M059J (cell line): ENCODE data around the gene SLC4A9. TPM values are rescaled to one million over a fixed set of nuclear protein-coding genes. Genes with fewer than 3 reads are reported as not detected.
"Not testable (repeated sequence)": the region's sequence is repeated elsewhere in the genome, so short reads cannot be mapped to it uniquely, and the experiment has no call there.

ENCODE experiments used
- DNase-seq: peaks from one replicate; pipeline ENCODE4 v3.0.0-alpha.2; 2012; ENCODE audit warnings: low read depth
- total RNA-seq: library from RNA; depleted of rRNA; stranded (reverse); fragments of >200 nt; shearing (Covaris generic); gene quantifications from 2 replicates; pipeline ENCODE4 v1.2.3, GENCODE V29; 2014; rRNA removed

SLC4A9 gene
- total RNA-seq, 1 experiment from 2014 or later, result not detected

DNA sequence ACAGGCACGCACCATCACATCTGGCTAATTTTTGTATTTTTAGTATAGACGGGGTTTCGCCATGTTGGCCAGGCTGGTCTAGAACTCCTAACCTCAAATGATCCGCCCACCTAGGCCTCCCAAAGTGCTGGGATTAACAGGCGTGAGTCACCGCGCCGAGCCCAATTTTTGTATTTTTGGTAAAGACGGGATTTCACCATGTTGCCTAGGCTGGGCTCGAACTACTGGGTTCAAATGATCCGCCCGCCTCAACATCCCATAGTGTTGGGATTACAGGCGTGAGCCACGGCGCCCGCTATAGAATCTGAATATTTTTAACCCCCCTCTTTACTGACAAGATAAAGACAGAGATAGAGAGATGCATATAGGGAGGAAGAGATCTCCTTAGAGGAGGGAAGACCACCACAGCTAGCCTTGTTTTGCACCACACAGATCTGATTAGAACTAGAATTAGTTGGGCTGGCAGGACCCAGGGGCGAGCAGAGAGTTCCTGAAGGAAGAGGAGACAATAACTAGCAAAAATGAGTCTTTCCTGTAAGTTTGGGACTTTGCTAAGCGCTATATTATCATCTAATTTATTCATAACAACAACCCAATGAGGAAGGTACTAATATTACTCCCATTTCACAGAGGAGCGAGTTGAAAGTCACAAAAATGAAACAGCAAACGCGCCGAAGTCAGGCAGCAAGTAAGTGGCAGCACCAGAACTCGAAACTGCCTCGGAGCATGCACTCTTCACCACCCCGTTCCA is 40.2 kb downstream of the SLC4A9 start:
- no peak for DNase-seq

DNA sequence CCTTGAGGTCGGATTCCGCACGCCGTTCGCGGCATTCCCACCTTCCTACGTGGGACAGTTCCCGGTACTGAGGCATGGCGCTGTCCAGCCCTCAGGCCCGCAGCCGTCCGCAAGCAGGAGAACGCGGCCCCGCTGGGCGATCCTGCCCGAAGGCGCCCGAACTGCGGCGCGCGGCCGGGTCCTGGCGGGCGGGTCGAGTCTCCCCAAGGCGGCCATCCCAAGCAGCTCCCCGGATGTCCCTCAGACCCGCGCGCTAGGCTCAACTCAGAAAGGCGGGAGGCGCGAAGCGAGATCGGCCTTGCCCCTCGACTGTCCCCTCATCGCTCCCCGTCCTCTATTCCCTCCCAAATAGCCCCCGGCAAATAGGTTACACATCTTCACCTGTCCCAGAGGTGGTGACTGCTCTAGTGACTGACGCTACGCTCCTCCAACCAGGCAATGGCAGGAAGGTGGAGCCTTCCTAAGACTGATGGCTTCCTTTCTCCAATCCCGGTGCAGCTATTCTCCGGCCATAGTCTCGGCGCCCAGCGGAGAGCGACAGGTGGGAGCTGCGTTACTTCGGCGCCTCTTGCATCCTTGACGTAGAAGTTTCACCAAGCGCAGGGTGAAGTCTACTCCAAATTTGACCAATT is 40.9 kb downstream of the SLC4A9 start:
- DNase-seq, result peak; percentile 97

DNA sequence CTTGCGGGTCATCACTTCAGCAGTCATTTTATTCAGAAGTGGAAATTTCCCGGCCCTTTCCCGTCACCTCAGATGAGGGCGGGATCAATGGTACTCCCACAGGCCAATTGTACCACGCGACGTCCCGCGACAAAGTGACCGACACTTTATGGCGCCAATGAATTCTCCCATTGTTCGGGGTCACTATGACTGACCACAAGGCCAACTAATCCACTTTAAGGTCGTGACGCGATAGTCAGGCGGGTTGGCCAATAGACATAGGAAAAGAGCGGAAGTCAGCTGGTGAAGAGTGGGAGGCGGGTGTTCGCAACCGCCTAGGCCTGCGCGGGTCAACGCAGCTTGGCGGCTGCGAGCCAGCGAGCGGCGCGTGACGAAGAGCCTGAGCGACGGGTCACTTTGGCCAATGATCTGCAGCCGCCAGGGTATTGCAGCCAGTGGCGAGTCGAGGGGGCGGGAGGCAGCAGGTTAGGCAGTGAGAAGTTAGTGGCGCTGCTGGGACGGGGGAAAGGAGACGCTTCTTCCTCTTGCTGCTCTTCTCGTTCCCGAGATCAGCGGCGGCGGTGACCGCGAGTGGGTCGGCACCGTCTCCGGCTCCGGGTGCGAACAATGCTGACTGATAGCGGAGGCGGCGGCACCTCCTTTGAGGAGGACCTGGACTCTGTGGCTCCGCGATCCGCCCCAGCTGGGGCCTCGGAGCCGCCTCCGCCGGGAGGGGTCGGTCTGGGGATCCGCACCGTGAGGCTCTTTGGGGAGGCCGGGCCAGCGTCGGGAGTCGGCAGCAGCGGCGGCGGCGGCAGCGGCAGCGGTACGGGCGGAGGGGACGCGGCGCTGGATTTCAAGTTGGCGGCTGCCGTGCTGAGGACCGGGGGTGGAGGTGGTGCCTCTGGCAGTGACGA is 41.6 kb downstream of the SLC4A9 start, which contains the start of gene ANKHD1:
ANKHD1 (plus strand) TSS at position 472 of the 896 bp plus-strand sequence; CDS start at position 607, 135 bp downstream.
- peak; percentile 100 for DNase-seq

DNA sequence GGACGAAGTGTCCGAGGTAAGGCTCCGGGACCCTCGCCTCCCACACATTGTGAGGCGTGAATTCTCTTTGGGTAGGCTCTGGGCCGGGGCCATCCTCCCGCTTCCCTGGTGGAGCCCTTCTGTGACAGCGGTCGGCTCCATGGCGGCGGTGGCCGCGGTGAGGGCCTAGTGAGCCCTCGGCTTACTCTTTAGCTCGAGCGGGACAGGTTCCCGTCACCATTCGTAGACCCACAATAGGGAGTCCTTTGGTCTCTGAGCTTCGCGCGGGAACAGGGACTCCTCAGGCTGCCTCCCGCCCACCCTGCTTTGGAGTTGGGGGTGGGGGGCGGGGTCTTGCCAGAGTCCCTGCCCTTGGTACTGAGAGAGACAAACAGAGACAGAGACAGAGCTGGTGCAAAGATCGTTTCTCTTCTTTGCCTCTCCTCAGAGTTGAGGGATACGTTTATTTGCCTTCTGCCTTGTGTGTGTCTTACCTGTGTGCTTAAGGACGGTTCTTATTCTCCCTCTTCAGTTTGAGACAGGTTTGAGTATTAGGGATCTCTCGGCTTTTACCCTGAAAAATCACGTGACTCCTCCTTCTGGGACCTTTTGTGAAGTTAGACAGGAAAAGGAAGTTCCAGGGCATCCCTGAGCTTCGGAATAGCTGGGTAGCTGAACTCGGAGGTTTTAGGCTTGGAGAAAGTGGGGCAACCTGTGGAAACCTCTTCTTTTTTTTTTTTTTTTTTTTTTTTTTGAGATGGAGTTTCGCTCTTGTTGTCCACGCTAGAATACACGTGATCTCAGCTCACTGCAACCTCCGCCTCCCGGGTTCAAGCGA is 42.5 kb downstream of the SLC4A9 start:
- peak; percentile 64 for DNase-seq

DNA sequence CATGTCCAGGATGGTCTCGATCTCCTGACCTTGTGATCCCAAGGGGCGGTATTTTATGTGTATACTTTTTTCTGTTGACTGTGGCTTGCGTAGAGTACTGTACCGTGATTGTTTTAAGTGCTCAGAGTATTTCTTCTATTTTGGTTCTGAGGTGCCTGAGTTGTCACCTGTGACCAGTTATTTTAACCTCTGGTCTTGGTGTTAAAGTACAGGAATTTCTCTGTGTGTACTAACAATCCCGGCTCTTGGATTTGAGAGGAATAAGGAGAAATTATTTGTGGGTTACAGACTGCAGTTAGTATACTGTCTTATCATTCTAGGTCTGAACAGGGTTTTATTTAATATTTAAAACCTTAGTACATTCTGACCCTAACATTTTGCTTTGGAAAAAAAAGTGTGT is 43.6 kb downstream of the SLC4A9 start:
- no peak for DNase-seq

DNA sequence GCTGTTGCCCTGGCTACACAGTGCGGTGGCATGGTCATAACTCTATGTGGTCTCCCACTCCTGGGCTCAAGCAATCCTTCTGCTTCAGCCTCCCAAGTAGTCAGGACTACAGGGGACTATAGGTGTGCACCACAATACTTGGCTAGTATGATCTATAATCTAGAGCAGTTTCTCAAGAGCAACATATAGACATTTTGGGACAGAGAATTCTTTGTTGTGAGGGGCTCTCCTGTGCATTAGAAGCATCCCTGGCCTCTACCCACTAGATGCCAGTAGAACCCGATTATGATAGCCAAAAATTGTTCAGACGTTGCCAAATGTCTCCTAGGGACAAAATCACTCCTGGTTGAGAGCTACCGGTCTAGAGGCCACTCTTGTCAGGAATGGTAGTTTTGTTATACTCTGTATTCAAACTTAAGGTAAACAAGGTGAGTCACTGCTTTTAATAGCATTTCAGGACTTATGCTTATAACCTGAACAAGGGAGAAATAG is 48.8 kb downstream of the SLC4A9 start:
- peak; percentile 74 for DNase-seq

DNA sequence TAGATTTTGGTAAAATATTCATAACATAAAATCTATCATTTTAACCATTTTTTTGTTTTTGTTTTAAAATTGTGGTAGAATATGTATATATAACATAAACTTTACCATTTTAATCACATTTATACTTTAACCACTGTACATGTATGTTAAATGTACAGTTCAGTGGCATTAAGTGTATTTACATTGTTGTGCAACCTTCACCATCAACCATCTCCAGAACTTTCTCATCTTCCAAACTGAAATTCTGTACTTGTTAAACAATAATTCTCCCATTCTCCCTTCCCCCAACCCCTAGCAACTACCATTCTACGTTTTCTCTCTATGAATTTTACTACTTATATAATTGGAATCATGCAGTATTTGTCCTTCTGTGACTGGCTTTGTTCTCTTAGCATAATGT is 53.2 kb downstream of the SLC4A9 start:
- DNase-seq, result no peak

DNA sequence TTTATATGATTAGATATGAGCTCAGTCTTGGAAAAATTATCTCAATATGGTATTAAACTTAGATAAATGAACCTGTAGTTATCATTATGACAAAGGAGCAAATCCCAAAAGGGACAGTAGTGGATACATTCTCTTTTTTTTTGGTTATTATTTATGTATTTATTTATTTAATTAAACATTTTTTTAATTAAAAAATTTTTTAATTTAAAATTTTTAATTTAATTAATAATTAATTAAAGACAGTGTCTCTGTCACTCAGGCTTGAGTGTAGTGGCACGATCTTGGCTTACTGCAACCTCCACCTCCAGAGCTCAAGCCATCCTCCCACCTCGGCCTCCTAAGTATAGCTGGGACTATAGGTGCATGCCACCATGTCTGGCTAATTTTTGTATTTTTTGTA is 57.2 kb downstream of the SLC4A9 start:
- no peak for DNase-seq

DNA sequence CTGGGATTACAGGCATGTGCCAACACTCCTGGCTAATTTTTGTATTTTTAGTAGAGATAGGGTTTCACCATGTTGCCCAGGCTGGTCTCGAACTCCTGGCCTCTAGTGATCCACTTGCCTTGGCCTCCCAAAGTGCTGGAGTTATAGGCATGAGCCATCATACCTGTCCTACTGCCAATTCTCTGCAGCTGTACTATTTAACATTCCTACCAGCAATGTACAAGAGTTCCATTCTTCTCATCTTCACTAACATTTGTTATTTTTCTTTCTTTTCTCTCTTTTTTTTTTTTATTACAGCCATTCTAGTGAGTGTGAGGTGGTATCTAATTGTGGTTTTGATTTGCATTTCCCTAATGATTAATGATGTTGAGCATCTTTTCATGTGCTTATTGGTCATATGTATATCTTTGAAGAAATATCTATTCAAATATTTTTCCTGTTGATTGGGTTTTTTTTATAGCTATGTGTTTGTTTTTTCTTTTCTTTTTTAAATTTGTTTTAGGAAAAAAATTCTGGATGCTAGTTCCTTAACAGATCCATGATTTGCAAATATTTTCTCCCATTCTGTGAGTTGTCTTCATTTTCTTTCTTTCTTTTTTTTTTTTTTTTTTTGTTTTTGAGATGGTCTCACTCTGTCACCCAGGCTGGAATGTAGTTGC is 59.0 kb downstream of the SLC4A9 start:
- no peak for DNase-seq

DNA sequence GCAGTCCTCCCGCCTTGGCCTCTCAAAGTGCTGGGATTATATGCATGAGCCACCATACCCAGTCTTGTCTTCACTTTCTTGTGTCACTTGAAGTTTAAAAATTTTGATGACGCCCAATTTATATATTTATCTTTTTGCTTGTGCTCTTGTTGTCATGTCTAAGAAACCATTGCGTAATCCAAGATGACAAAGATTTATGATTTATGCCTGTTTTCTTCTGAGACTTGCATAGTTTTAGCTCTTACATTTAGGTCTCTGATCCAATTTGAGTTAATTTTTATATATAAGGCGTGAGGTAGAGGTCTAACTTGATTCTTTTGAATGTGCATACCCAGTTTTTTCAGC is 60.2 kb downstream of the SLC4A9 start:
- no peak for DNase-seq

DNA sequence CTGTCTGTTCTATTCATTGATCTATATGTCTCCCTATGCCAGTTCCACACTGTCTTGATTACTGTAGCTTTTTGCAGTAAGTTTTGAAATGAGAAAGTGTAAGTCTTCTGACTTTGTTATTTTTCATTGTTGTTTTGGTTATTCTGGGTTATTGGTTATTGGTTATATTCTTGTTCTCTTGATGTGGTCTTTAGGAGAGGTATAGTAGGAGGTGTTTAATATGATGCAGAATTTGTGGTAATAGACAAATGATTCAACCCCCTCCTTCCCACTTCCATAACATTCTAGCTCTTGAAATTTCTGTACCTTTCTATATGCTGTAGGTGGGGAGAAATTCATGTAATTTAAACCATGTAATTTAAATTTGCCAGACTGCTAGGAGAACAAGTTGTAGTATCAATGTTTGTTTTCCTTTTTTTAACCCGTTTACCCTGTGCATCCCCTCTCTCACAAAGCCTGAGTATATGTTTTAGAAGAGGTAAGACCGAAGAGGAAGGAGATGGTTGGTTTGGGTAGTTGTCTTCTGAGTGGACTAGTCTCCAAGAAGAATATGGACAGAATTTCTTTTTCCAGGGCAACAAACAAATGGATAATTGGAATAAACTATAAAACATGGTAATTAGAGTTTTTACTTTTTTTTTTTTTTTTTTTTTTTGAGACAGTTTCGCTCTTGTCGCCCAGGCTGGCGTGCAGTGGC is 60.8 kb downstream of the SLC4A9 start:
- no peak for DNase-seq

DNA sequence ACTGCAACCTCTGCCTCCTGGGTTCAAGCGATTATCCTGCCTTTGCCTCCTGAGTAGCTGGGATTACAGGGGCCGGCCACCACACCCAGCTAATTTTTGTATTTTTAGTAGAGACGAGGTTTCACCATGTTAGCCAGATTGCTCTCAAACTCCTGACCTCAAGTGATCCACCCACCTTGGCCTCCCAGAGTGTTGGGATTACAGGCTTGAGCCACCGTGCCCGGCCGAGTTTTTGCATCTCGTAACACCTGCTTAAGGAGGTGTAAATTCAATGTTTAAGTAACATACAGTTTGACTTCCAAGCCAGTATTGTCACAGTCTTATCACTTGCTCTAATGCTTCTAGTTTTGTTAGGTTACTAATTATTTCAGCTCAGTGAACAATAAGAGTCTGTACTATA is 61.4 kb downstream of the SLC4A9 start:
- DNase-seq, result not testable (repeated sequence)

DNA sequence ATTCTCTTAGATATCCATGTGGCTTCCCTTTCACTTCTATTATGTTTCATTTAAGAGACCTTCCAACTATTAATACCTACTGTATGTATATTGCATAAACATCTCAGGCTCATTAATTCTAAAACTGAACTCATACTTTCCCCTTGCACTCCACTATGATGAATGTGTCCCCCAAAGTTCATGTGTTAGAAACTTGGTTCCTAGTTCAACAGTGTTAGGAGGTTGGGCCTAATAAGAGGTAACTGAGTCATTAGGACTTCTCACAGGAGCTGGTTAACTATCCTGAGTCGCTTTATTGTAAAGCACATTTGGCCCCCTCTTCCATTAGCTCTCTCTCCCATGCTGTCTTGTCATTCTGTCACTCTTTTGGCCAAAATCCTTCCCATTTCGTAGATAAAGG is 63.6 kb downstream of the SLC4A9 start:
- no peak for DNase-seq

DNA sequence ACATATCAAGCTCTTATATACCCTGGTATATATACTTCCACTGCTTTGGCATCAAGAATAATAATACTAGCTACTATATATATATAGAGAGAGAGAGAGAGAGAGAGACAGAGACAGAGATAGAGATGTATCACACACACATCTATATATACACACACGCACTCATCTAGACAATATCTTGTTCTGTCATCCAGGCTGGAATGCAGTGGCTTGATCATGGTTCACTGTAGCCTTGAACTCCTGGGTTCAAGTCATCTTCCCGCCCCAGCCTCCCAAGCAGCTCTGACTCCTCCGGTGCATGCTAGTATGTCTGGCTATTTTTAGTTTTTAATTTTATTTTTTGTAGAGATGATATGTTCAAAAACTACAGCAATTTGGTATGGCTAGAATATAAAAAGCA is 64.1 kb downstream of the SLC4A9 start:
- no peak for DNase-seq

Other genes starting within 250 kb of the SLC4A9 start
- 5.2 and 7.8 TPM in 2 replicates for gene PURA, start 246.1 kb upstream of the SLC4A9 start, total RNA-seq
- 1.6 and 1.8 TPM in 2 replicates for gene IGIP, start 234.3 kb upstream of the SLC4A9 start, total RNA-seq
- gene CYSTM1, start 185.0 kb upstream of the SLC4A9 start, total RNA-seq, result 43.6 and 45.0 TPM in 2 replicates
- gene PFDN1, start 57.1 kb upstream of the SLC4A9 start, total RNA-seq, result 115 and 145 TPM in 2 replicates
- gene HBEGF, start 13.6 kb upstream of the SLC4A9 start, total RNA-seq, result 9.2 and 13.8 TPM in 2 replicates
- 23.9 and 48.5 TPM in 2 replicates for gene ANKHD1, start 41.6 kb downstream of the SLC4A9 start, total RNA-seq
- gene EIF4EBP3, start 187.5 kb downstream of the SLC4A9 start, total RNA-seq, result not detected in 2 replicates
- 48.5 and 55.9 TPM in 2 replicates for gene SRA1, start 197.3 kb downstream of the SLC4A9 start, total RNA-seq
- 0.54 and 3.4 TPM in 2 replicates for gene APBB3, start 204.4 kb downstream of the SLC4A9 start, total RNA-seq
- gene SLC35A4, start 204.6 kb downstream of the SLC4A9 start, total RNA-seq, result 29.4 and 33.5 TPM in 2 replicates